RPMI7951 (cell line): ENCODE data around the gene AGO4. TPM values are rescaled to one million over a fixed set of nuclear protein-coding genes. Genes with fewer than 3 reads are reported as not detected.

ENCODE experiments used
- DNase-seq: peaks from one replicate; pipeline ENCODE4 v3.0.0-alpha.2; 2012; ENCODE audit warnings: low read depth
- total RNA-seq: library from RNA; depleted of rRNA; stranded (reverse); fragments of >200 nt; shearing (Covaris generic); gene quantifications from 2 replicates; pipeline ENCODE4 v1.2.3, GENCODE V29; 2014; rRNA removed

The AGO4 gene
- total RNA-seq, 1 experiment from 2014 or later, result 11.3 TPM

- DNase-seq, result no peak
Measured at GRCh38 chr1:35894656-35895055, 86.8 kb downstream of the AGO4 start.

- DNase-seq, result no peak
Measured at GRCh38 chr1:35899941-35900340, 92.1 kb downstream of the AGO4 start.

GRCh38 chr1:35901235-35901634 lies 93.4 kb downstream of the AGO4 start:
- no peak for DNase-seq

- no peak for DNase-seq
Measured at GRCh38 chr1:35902671-35903070, 94.9 kb downstream of the AGO4 start.

Other genes with a start within 250 kb of the AGO4 start
- 0.68 and 0.96 TPM in 2 replicates for gene TFAP2E, start 234.7 kb upstream of the AGO4 start, total RNA-seq
- gene PSMB2, start 166.5 kb upstream of the AGO4 start, total RNA-seq, result 56.1 and 58.2 TPM in 2 replicates
- gene C1orf216, start 89.1 kb upstream of the AGO4 start, total RNA-seq, result 15.1 and 17.8 TPM in 2 replicates
- gene CLSPN, start 38.0 kb upstream of the AGO4 start, total RNA-seq, result 19.0 and 20.5 TPM in 2 replicates
- gene AGO1, start 75.2 kb downstream of the AGO4 start, total RNA-seq, result 9.1 and 11.1 TPM in 2 replicates
- 10.4 and 13.9 TPM in 2 replicates for gene AGO3, start 123.1 kb downstream of the AGO4 start, total RNA-seq